DOHH2 (cell line): ENCODE measurements around the gene AFDN.

Source experiments
- H3F3A ChIP-seq: fragments of 200-600 bp; sonication (generic), shearing (Covaris generic); 2 replicates; pipeline ENCODE4 v1.6.0; 2016; ENCODE audit warnings: antibody characterized with exemption, mild to moderate bottlenecking; ENCODE audit not compliant: control insufficient read depth, insufficient read depth
- H3K27ac ChIP-seq: fragments of 200-600 bp; sonication (generic); 2 replicates; pipeline ENCODE4 v1.5.1; 2014; ENCODE audit warnings: low read depth, mild to moderate bottlenecking, low read length, moderate library complexity
- H3K27me3 ChIP-seq: fragments of 200-600 bp; sonication (generic); 2 replicates; pipeline ENCODE4 v1.6.1; 2014; ENCODE audit warnings: mild to moderate bottlenecking, low read length, mixed read lengths; ENCODE audit not compliant: control insufficient read depth
- H3K36me3 ChIP-seq: fragments of 200-600 bp; sonication (generic); 2 replicates; pipeline ENCODE4 v1.6.1; 2014; ENCODE audit warnings: mild to moderate bottlenecking, low read length, moderate library complexity, mixed read lengths; ENCODE audit not compliant: control insufficient read depth
- H3K4me1 ChIP-seq: fragments of 200-600 bp; sonication (generic); 2 replicates; pipeline ENCODE4 v1.6.1; 2014; ENCODE audit warnings: mild to moderate bottlenecking, low read length, mixed read lengths; ENCODE audit not compliant: control insufficient read depth
- H3K4me2 ChIP-seq: fragments of 200-600 bp; sonication (generic); 2 replicates; pipeline ENCODE4 v1.6.0; 2014; ENCODE audit warnings: mild to moderate bottlenecking, low read length, moderate library complexity
- H3K4me3 ChIP-seq: fragments of 200-600 bp; sonication (generic); 2 replicates; pipeline ENCODE4 v1.5.1; 2014; ENCODE audit warnings: mild to moderate bottlenecking, low read length, mixed read lengths
- H3K79me2 ChIP-seq: fragments of 200-600 bp; sonication (generic); 2 replicates; pipeline ENCODE4 v1.6.1; 2014; ENCODE audit warnings: mild to moderate bottlenecking, low read length, mixed read lengths; ENCODE audit not compliant: control insufficient read depth
- H3K9me2 ChIP-seq: fragments of 200-600 bp; sonication (generic); replicated peaks from 2 replicates; pipeline ENCODE4 v1.6.1; 2014; ENCODE audit warnings: mild to moderate bottlenecking, low read length, mixed read lengths; ENCODE audit not compliant: control insufficient read depth
- H3K9me3 ChIP-seq: fragments of 200-600 bp; sonication (generic); 2 replicates; pipeline ENCODE4 v1.6.1; 2014; ENCODE audit warnings: antibody characterized with exemption, low read length, mixed read lengths; ENCODE audit not compliant: control insufficient read depth, insufficient read depth
- H4K20me1 ChIP-seq: fragments of 200-600 bp; sonication (generic); 2 replicates; pipeline ENCODE4 v1.6.0; 2014; ENCODE audit warnings: low read depth, mild to moderate bottlenecking, antibody characterized with exemption, low read length, moderate library complexity; ENCODE audit not compliant: control insufficient read depth, insufficient read depth
- CTCF ChIP-seq: fragments of 200-600 bp; sonication (generic); IDR thresholded peaks from one replicate; pipeline ENCODE4 v1.5.1; 2014; ENCODE audit warnings: antibody characterized with exemption, mild to moderate bottlenecking, low read depth, low read length; ENCODE audit not compliant: poor library complexity, severe bottlenecking
- EZH2phosphoT487 ChIP-seq: fragments of 200-600 bp; sonication (generic); IDR thresholded peaks from 2 replicates; pipeline ENCODE4 v1.6.1; 2017; ENCODE audit warnings: borderline replicate concordance, mild to moderate bottlenecking, antibody characterized with exemption, low read length, moderate library complexity, mixed read lengths

The AFDN gene

DNA sequence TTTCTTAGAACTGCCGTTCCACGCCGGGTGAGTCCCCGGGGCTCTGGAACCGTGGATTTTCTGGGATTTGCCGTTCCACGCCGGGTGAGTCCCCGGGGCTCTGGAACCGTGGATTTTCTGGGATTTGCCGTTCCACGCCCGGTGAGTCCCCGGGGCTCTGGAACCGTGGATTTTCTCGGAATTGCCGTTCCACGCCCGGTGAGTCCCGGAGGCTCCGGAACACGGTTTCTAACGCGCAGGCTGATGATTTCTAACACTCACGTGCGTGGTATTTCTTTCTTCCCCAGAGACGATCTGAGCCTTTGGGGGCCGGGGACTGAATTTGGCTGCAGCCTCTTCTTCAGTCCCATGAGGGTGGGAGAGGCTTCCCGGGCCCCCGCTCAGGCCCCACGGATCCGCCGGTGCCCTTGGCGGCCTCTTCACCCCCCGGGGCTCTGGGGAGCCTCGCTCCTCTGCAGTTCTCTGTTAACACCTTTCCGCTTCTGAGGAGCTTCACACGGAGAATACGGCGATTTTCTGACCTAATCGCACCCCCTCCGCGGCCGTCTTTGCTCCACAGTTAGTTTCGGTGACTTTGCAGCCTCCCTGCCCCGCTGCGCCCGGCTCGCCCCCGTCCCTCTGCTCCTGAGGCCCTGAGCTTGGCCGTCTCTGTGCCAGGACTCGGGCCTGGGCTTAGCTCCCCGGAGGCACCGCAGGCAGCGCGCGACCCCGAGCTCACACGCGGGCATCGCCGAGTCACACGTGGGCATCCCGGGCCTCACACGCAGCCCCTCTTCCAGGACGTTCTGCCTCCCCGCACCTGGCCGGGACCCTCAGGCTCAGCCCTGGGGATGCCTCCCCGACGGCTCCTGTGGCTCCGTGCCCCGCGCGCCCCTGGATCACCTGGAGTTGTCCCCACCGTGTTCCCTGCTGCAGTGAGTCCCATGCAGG lies 163.6 kb downstream of the AFDN start:
- Histone ChIP-seq H3K9me2 (no peaks in the 10 kb centered on the region), H3K9me3 (no peaks in the 10 kb centered on the region)
- TF ChIP-seq CTCF (no peak), EZH2phosphoT487 (no peak)

DNA sequence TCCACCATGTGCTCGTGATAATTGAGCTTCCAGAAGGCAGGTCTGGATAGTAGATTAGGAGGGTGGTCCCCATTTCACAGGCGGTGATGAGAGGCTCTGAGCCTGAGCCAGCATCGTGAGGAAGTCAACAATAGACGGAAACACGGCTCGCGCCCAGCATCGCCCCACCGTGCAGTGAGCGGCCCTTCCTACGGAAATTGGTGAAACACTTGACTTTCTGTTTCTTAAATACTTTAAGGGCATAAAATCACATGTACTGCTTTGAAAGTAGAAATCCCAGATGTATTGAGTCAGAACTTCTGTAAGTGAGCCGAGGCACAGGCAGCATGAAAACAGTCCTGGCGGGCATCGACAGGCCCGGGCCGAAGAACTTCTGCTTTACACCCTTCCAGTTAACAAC lies 166.5 kb downstream of the AFDN start:
- no peak for TF ChIP-seq EZH2phosphoT487
- TF ChIP-seq CTCF = no peak
- Histone ChIP-seq H3K79me2 (no peaks in the 10 kb centered on the region), H3K27me3 (no peaks in the 10 kb centered on the region), H3K27ac (no peak overlapping the region), H4K20me1 (no peaks in the 10 kb centered on the region), H3K36me3 (no peaks in the 10 kb centered on the region), H3K9me2 (no peaks in the 10 kb centered on the region), H3K4me1 (no peaks in the 10 kb centered on the region), H3F3A (no peaks in the 10 kb centered on the region), H3K4me3 (no peak overlapping the region), H3K4me2 (no peak overlapping the region), H3K9me3 (no peaks in the 10 kb centered on the region)

More for the DNA sequence above, 163.6 kb downstream of the AFDN start:
- Histone ChIP-seq H3K27me3 (no peaks in the 10 kb centered on the region), H3K79me2 (no peaks in the 10 kb centered on the region), H3K27ac (no peak overlapping the region), H3K4me3 (no peak overlapping the region), H4K20me1 (no peaks in the 10 kb centered on the region), H3K36me3 (no peaks in the 10 kb centered on the region), H3K4me1 (no peaks in the 10 kb centered on the region), H3F3A (no peaks in the 10 kb centered on the region), H3K4me2 (no peak overlapping the region)

- no peak for TF ChIP-seq CTCF
- no peak for TF ChIP-seq EZH2phosphoT487
- H3K9me3 ChIP-seq = no peaks in the 10 kb centered on the region
- no peaks in the 10 kb centered on the region for H3K36me3 ChIP-seq
- no peaks in the 10 kb centered on the region for H3K4me1 ChIP-seq
- H3K9me2 ChIP-seq = no peaks in the 10 kb centered on the region
- H3K4me3 ChIP-seq = no peak overlapping the region
- no peak overlapping the region for H3K27ac ChIP-seq
- H4K20me1 ChIP-seq = no peaks in the 10 kb centered on the region
- no peaks in the 10 kb centered on the region for H3K27me3 ChIP-seq
- H3K79me2 ChIP-seq = no peaks in the 10 kb centered on the region
- no peak overlapping the region for H3K4me2 ChIP-seq
- no peaks in the 10 kb centered on the region for H3F3A ChIP-seq
These were observed 167.1 kb downstream of the AFDN start for GRCh38 chr6:167993831-167994230.
